OCI-LY1 (cell line): ENCODE measurements around the gene FGFR2.

ENCODE experiments used
- H2AFZ ChIP-seq: fragments of 200-600 bp; sonication (generic), shearing (Covaris generic); 2 replicates; pipeline ENCODE4 v1.6.0; 2014; ENCODE audit warnings: antibody characterized with exemption, mild to moderate bottlenecking, low read length
- H3F3A ChIP-seq: fragments of 200-600 bp; sonication (generic), shearing (Covaris generic); 2 replicates; pipeline ENCODE4 v1.6.0; 2014; ENCODE audit warnings: mild to moderate bottlenecking, antibody characterized with exemption, low read length, moderate library complexity; ENCODE audit not compliant: insufficient read depth
- H3K27ac ChIP-seq: fragments of 200-600 bp; sonication (generic); 2 replicates; pipeline ENCODE4 v1.5.1; 2014; ENCODE audit warnings: low read length, mixed run types, mild to moderate bottlenecking, low read depth; ENCODE audit not compliant: poor library complexity, severe bottlenecking
- H3K27me3 ChIP-seq: fragments of 200-600 bp; sonication (generic); 2 replicates; pipeline ENCODE4 v1.6.0; 2014; ENCODE audit warnings: antibody characterized with exemption, mild to moderate bottlenecking, low read length, moderate library complexity; ENCODE audit not compliant: insufficient read depth
- H3K36me3 ChIP-seq: fragments of 200-600 bp; sonication (generic); 2 replicates; pipeline ENCODE4 v1.6.1; 2014; ENCODE audit warnings: mild to moderate bottlenecking, antibody characterized with exemption, low read length, moderate library complexity, mixed read lengths; ENCODE audit not compliant: insufficient read depth
- H3K4me1 ChIP-seq: fragments of 200-600 bp; sonication (generic); 2 replicates; pipeline ENCODE4 v1.5.1; 2014; ENCODE audit warnings: mild to moderate bottlenecking, low read length, moderate library complexity; ENCODE audit not compliant: insufficient read depth, severe bottlenecking
- H3K4me2 ChIP-seq: fragments of 200-600 bp; sonication (generic), shearing (Covaris generic); 2 replicates; pipeline ENCODE4 v1.6.1; 2014; ENCODE audit warnings: low read length
- H3K4me3 ChIP-seq: fragments of 200-600 bp; sonication (generic); 2 replicates; pipeline ENCODE4 v1.5.1; 2014; ENCODE audit warnings: low read length, low read depth, mild to moderate bottlenecking, mixed read lengths; ENCODE audit not compliant: poor library complexity, severe bottlenecking
- H3K79me2 ChIP-seq: fragments of 200-600 bp; shearing (Covaris generic); 2 replicates; pipeline ENCODE4 v1.6.1; 2016; ENCODE audit warnings: mixed run types, low read length, mixed read lengths; ENCODE audit not compliant: insufficient read depth
- H3K9ac ChIP-seq: fragments of 200-600 bp; sonication (generic), shearing (Covaris generic); 2 replicates; pipeline ENCODE4 v1.6.1; 2014; ENCODE audit warnings: mild to moderate bottlenecking, low read length, mixed read lengths
- H3K9me2 ChIP-seq: fragments of 200-600 bp; sonication (generic), shearing (Covaris generic); 2 replicates; pipeline ENCODE4 v1.6.1; 2014; ENCODE audit warnings: low read depth, mild to moderate bottlenecking, low read length, mixed read lengths
- H3K9me3 ChIP-seq: fragments of 200-600 bp; shearing (Covaris generic); 2 replicates; pipeline ENCODE4 v1.6.1; 2014; ENCODE audit warnings: low read length, mixed read lengths
- H4K20me1 ChIP-seq: fragments of 200-600 bp; sonication (generic), shearing (Covaris generic); 2 replicates; pipeline ENCODE4 v1.6.0; 2016; ENCODE audit warnings: mild to moderate bottlenecking, low read length; ENCODE audit not compliant: insufficient read depth
- CTCF ChIP-seq: fragments of 200-600 bp; sonication (generic), shearing (Covaris generic); IDR thresholded peaks from 2 replicates; pipeline ENCODE4 v1.5.1; 2017; ENCODE audit warnings: mild to moderate bottlenecking, antibody characterized with exemption, low read length, moderate library complexity, mixed read lengths
- EZH2 ChIP-seq: fragments of 200-600 bp; sonication (generic), shearing (Covaris generic); IDR thresholded peaks from 2 replicates; pipeline ENCODE4 v1.8.0; 2017; ENCODE audit warnings: borderline replicate concordance, mixed run types, mild to moderate bottlenecking, antibody characterized with exemption, low read length, moderate library complexity, mixed read lengths

FGFR2 gene

GRCh38 chr10:121589553-121589952, 8.7 kb downstream of the FGFR2 start:
- Histone ChIP-seq H3K27ac (no peak overlapping the region), H4K20me1 (no peaks in the 10 kb centered on the region), H3K36me3 (no peaks in the 10 kb centered on the region), H3K9ac (no peak overlapping the region), H3K9me3 (no peaks in the 10 kb centered on the region), H3K4me3 (no peak overlapping the region), H3K27me3 (peaks cover 3% of the 10 kb centered on the region; the same call in 1 of the 2 replicates), H3F3A (no peaks in the 10 kb centered on the region), H3K9me2 (no peaks in the 10 kb centered on the region), H3K4me2 (no peak overlapping the region), H3K4me1 (no peaks in the 10 kb centered on the region), H3K79me2 (no peaks in the 10 kb centered on the region), H2AFZ (no peak overlapping the region)
- TF ChIP-seq CTCF: no peak
- TF ChIP-seq EZH2: no peak

GRCh38 chr10:121583857-121584256, 14.4 kb downstream of the FGFR2 start:
- Histone ChIP-seq H3F3A (no peaks in the 10 kb centered on the region), H3K79me2 (no peaks in the 10 kb centered on the region), H3K9me3 (no peaks in the 10 kb centered on the region), H3K36me3 (no peaks in the 10 kb centered on the region), H3K4me2 (no peak overlapping the region), H3K9me2 (no peaks in the 10 kb centered on the region), H3K27ac (no peak overlapping the region), H2AFZ (no peak overlapping the region), H3K9ac (no peak overlapping the region), H3K27me3 (no peaks in the 10 kb centered on the region), H3K4me3 (no peak overlapping the region), H3K4me1 (no peaks in the 10 kb centered on the region), H4K20me1 (no peaks in the 10 kb centered on the region)
- TF ChIP-seq CTCF: no peak
- no peak for TF ChIP-seq EZH2

DNA sequence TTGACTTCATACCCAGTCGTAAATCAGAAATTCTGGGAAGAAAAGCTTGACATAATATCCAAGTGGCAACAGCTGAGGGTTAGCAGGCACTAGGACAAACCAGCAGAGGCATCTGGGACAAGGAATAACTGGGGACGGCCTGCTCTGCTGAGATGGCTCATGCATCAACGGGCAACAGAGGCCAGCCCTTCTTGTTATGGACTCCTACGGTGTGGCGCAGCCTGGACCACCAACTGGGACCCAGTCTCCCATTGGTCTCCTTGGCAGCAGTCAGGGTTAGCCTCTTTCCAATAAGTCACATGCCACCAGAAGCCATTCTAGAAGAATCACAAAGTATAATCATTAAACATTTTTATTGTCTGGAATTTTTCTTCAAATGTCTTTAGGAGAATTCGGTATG, 15.0 kb downstream of the FGFR2 start:
- H4K20me1 ChIP-seq: no peaks in the 10 kb centered on the region

More for the DNA sequence above, 15.0 kb downstream of the FGFR2 start:
- Histone ChIP-seq H3K36me3 (no peaks in the 10 kb centered on the region), H3K9me3 (no peaks in the 10 kb centered on the region), H3K4me1 (no peaks in the 10 kb centered on the region), H3K4me3 (no peak overlapping the region), H3K4me2 (no peak overlapping the region), H3K9me2 (no peaks in the 10 kb centered on the region), H3K79me2 (no peaks in the 10 kb centered on the region), H3K27ac (no peak overlapping the region), H2AFZ (no peak overlapping the region), H3K9ac (no peak overlapping the region), H3F3A (no peaks in the 10 kb centered on the region), H3K27me3 (no peaks in the 10 kb centered on the region)
- TF ChIP-seq EZH2: no peak
- no peak for TF ChIP-seq CTCF
